ENCODE data around the gene MEAF6. TPM values are rescaled to one million over a fixed set of nuclear protein-coding genes. Genes with fewer than 3 reads are reported as not detected.

MEAF6 gene
- total and polyA plus RNA-seq, 2 of the 8 experiments (the other 6 are each of a cell fraction or from before 2014, with no cell fraction given) = 23.0 to 38.8 TPM

- peaks cover 1 to 13% (median 9%) of the 10 kb centered on the region in 4 experiments; a peak in 6 of 7 replicates for H3K27me3 ChIP-seq (replicated peaks in 1 of 4; ENCODE audit: control insufficient read depth in 3 of 4, extremely low read depth in 1 of 4, insufficient read depth in 3 of 4, low read length in 3 of 4)
- H2AFZ ChIP-seq (ENCODE audit: low read length) = no peak overlapping the region
- no peak overlapping the region for H3K56ac ChIP-seq (replicated peaks; ENCODE audit: insufficient read length, low read depth, low read length)
- H4K5ac ChIP-seq (ENCODE audit: insufficient read length, low read depth, low read length) = no peak overlapping the region
- no peak overlapping the region for H2BK12ac ChIP-seq (ENCODE audit: low read depth, low read length)
- peaks cover 8% of the 10 kb centered on the region for H3K79me1 ChIP-seq (ENCODE audit: low read depth, low read length)
- H3K18ac ChIP-seq (ENCODE audit: extremely low read depth, low read length) = no peak overlapping the region
- H2BK120ac ChIP-seq (replicated peaks; ENCODE audit: low read depth, low read length) = no peak overlapping the region
- ChIA-PET POLR2A (ENCODE audit: partially characterized antibody) (interaction anchor here (0.9 to 5.7 kb wide), 12 partner anchors 9 to 625 kb away, joined by 3 to 68 read pairs (median 6); partner anchors contain the start of genes DNALI1 and MEAF6), CTCF (ENCODE audit: partially characterized antibody) (interaction anchor here (0.9 to 17.4 kb wide), 5 partner anchors 9 to 34 kb away, joined by 3 to 213 read pairs (median 12); no protein-coding TSS in a partner anchor)
- no peak overlapping the region for H2BK15ac ChIP-seq (ENCODE audit: low read length)
- H3K36me3 ChIP-seq (ENCODE audit: control insufficient read depth in 2 of 4, insufficient read depth in 4 of 4, low read length in 3 of 4) = peaks cover 3 to 15% (median 9%) of the 10 kb centered on the region in 4 experiments; a peak in 6 of 8 replicates
- DNase-seq (ENCODE audit: low read depth in 1 of 2, low spot score in 2 of 2) (no peak), FAIRE-seq (no peak)
- H4K91ac ChIP-seq (replicated peaks; ENCODE audit: insufficient read length, low read length) = no peak overlapping the region
- no peak overlapping the region for H2BK5ac ChIP-seq (ENCODE audit: low read depth, low read length)
- H3K4me3 ChIP-seq (ENCODE audit: extremely low read depth in 1 of 4, insufficient read depth in 2 of 4, low read depth in 3 of 4, low read length in 4 of 4) = peak overlapping the region in 3 of 4 experiments; percentile 46 to 76 (median 63); a peak in 6 of 8 replicates
- 0 out of 7 replicates have a peak overlapping the region, but pooled peaks of 1 of the 4 experiments have one; percentile 50 for H3K9ac ChIP-seq (replicated peaks in 1 of 4; ENCODE audit: extremely low read depth in 1 of 4, low read depth in 3 of 4, low read length in 3 of 4)
- H3K79me2 ChIP-seq (ENCODE audit: control insufficient read depth in 1 of 2, insufficient read depth in 2 of 2, low read length in 2 of 2) = peaks cover 0 to 26% of the 10 kb centered on the region in 2 experiments; a peak in 2 of 4 replicates
- TF ChIP-seq JUND (IDR thresholded peaks at IDR 0.05; ENCODE audit: low read length) (no peak), SIN3A (conservative IDR thresholded peaks at IDR 0.05 in 1 of 2, IDR thresholded peaks at IDR 0.05 in 1 of 2; ENCODE audit: low read depth in 1 of 2, low read length in 2 of 2) (no peak), MAX (IDR thresholded peaks at IDR 0.05) (no peak), HDAC2 (IDR thresholded peaks at IDR 0.05; ENCODE audit: borderline replicate concordance in 1 of 2, low read depth in 2 of 2, low read length in 2 of 2) (no peak), RAD21 (IDR thresholded peaks at IDR 0.05 in 1 of 2, conservative IDR thresholded peaks at IDR 0.05 in 1 of 2; ENCODE audit: low read depth in 2 of 2, low read length in 2 of 2) (no peak), SRF (IDR thresholded peaks at IDR 0.05; ENCODE audit: low read depth, low read length) (no peak)
- H3K27ac ChIP-seq (ENCODE audit: low read depth, low read length) = no peak overlapping the region
- H3K9me3 ChIP-seq (ENCODE audit: insufficient read depth in 2 of 2, low read depth in 1 of 2, low read length in 1 of 2) = no peaks in the 10 kb centered on the region
- peaks cover 8% of the 10 kb centered on the region for H3K23me2 ChIP-seq (ENCODE audit: low read depth, low read length)
- no peak overlapping the region for H3K14ac ChIP-seq (ENCODE audit: insufficient read length)
- H3K4me1 ChIP-seq (replicated peaks in 1 of 4; ENCODE audit: control insufficient read depth in 3 of 4, insufficient read depth in 4 of 4, low read length in 3 of 4) = peaks cover 6 to 60% (median 36%) of the 10 kb centered on the region in 4 experiments
- H3K23ac ChIP-seq (ENCODE audit: insufficient read length) = no peak overlapping the region
- H4K8ac ChIP-seq (ENCODE audit: extremely low read depth, insufficient read depth, low read length) = no peak overlapping the region
- H4K20me1 ChIP-seq (replicated peaks in 1 of 2; ENCODE audit: control insufficient read depth in 1 of 2, insufficient read depth in 2 of 2, low read length in 2 of 2) = peaks cover 0 to 20% of the 10 kb centered on the region in 2 experiments
- H2AK5ac ChIP-seq (ENCODE audit: low read depth, low read length) = no peak overlapping the region
- H2BK20ac ChIP-seq (ENCODE audit: low read length) = no peak overlapping the region
- 90% methylated on average over 24 of the region's 24 CpGs; no CpG with 5 or more reads in 1 of the 2 experiments for WGBS, 2 experiments (ENCODE audit: extremely low coverage in 1 of 2, insufficient coverage in 1 of 2, insufficient read length in 1 of 2, insufficient replicate concordance in 2 of 2, low coverage in 1 of 2, low lambda C conversion rate in 2 of 2, missing lambda C conversion rate in 1 of 2)
- H3K4me2 ChIP-seq (ENCODE audit: insufficient read depth in 1 of 2, low read depth in 2 of 2, low read length in 2 of 2) = peak overlapping the region; percentile 75 to 98
- no peak overlapping the region for H3K4ac ChIP-seq (replicated peaks; ENCODE audit: insufficient read length, low read depth, low read length)
Measured at GRCh38 chr1:37475380-37476086, 39.0 kb downstream of the MEAF6 start.
